HEK293T (cell line): ENCODE results near the gene SLC2A5.

Source experiments
- ARNT ChIP-seq: fragments of 450-650 bp; IDR thresholded peaks from 2 replicates; pipeline ENCODE4 v1.6.1; 2017; ENCODE audit warnings: mild to moderate bottlenecking
- BHLHE40 ChIP-seq: fragments of 450-650 bp; IDR thresholded peaks from 2 replicates; pipeline ENCODE4 v1.6.1; 2016; ENCODE audit warnings: mild to moderate bottlenecking, moderate library complexity, borderline replicate concordance
- CTBP1 ChIP-seq: fragments of 450-650 bp; IDR thresholded peaks from 2 replicates; pipeline ENCODE4 v1.6.1; 2016; ENCODE audit warnings: borderline replicate concordance
- ELF4 ChIP-seq: fragments of 450-650 bp; IDR thresholded peaks from 2 replicates; pipeline ENCODE4 v1.6.1; 2017; ENCODE audit warnings: antibody characterized with exemption
- FOXA1 ChIP-seq: fragments of 450-650 bp; IDR thresholded peaks from 2 replicates; pipeline ENCODE4 v1.6.1; 2016; ENCODE audit warnings: mild to moderate bottlenecking
- FOXK2 ChIP-seq: fragments of 450-650 bp; IDR thresholded peaks from 2 replicates; pipeline ENCODE4 v1.6.1; 2016; ENCODE audit warnings: mild to moderate bottlenecking
- FOXM1 ChIP-seq: fragments of 450-650 bp; IDR thresholded peaks from 2 replicates; pipeline ENCODE4 v1.6.1; 2017; ENCODE audit warnings: mild to moderate bottlenecking, borderline replicate concordance
- HDGF ChIP-seq: fragments of 450-650 bp; IDR thresholded peaks from 2 replicates; pipeline ENCODE4 v1.6.1; 2017; ENCODE audit warnings: antibody characterized with exemption, borderline replicate concordance
- L3MBTL2 ChIP-seq: fragments of 450-650 bp; conservative IDR thresholded peaks from 2 replicates; pipeline ENCODE4 v1.6.1; 2016; ENCODE audit warnings: mild to moderate bottlenecking
- NFRKB ChIP-seq: fragments of 450-650 bp; IDR thresholded peaks from 2 replicates; pipeline ENCODE4 v1.6.1; 2016; ENCODE audit warnings: mild to moderate bottlenecking, moderate library complexity
- SP1 ChIP-seq: fragments of 450-650 bp; IDR thresholded peaks from 2 replicates; pipeline ENCODE4 v1.6.1; 2017
- SUZ12 ChIP-seq: fragments of 450-650 bp; IDR thresholded peaks from 2 replicates; pipeline ENCODE4 v1.6.1; 2016; ENCODE audit warnings: mild to moderate bottlenecking
- TARDBP ChIP-seq: fragments of 450-650 bp; IDR thresholded peaks from 2 replicates; pipeline ENCODE4 v1.6.1; 2016

- TF ChIP-seq SP1, result no peak
- TF ChIP-seq SUZ12, result no peak
- TF ChIP-seq FOXM1, result no peak
- no peak for TF ChIP-seq ARNT
- no peak for TF ChIP-seq FOXA1
- TF ChIP-seq L3MBTL2, result no peak
- no peak for TF ChIP-seq NFRKB
- TF ChIP-seq HDGF, result no peak
- no peak for TF ChIP-seq TARDBP
- no peak for TF ChIP-seq ELF4
- TF ChIP-seq FOXK2, result no peak
- no peak for TF ChIP-seq CTBP1
- TF ChIP-seq BHLHE40, result no peak
These were observed 61.2 kb downstream of the SLC2A5 start for GRCh38 chr1:9008236-9008635.
